Activated B cell treated with CpG ODN at 0.5 μM for 24 hours (primary cell): ENCODE measurements around the gene BCAS1. TPM values are rescaled to one million over a fixed set of nuclear protein-coding genes. Genes with fewer than 3 reads are reported as not detected.
A peak's percentile ranks its signal among the peaks of the same experiment; 100 is the strongest.

Experiments
- ATAC-seq: fragments of 200-7000 bp; cut with Tn5 transposase; one replicate; pipeline ENCODE4 v1.10.0; 2021; ENCODE audit warnings: low read depth, mild to moderate bottlenecking, moderate library complexity
- CTCF ChIA-PET: fragments of 350-600 bp; sonication (Branson Sonifier 250); formaldehyde crosslinking; loops from one replicate; lab custom pipeline; 2021; ENCODE audit warnings: antibody characterized with exemption; lab: Charles Lee
- POLR2A ChIA-PET: fragments of 350-600 bp; sonication (Branson Sonifier 250); formaldehyde crosslinking; loops from one replicate; lab custom pipeline; 2021; ENCODE audit warnings: antibody characterized with exemption; lab: Charles Lee
- DNase-seq: peaks from one replicate; pipeline ENCODE4 v3.0.0; 2022
- H3K27ac Mint-ChIP-seq: one replicate; pipeline ENCODE4 v1.8.0; 2020; ENCODE audit warnings: mixed read lengths
- H3K27me3 Mint-ChIP-seq: one replicate; pipeline ENCODE4 v1.8.0; 2021; ENCODE audit warnings: mixed read lengths
- H3K36me3 Mint-ChIP-seq: one replicate; pipeline ENCODE4 v1.8.0; 2021; ENCODE audit warnings: low read depth, mixed read lengths
- H3K4me1 Mint-ChIP-seq: one replicate; pipeline ENCODE4 v1.8.0; 2021; ENCODE audit warnings: mixed read lengths
- H3K4me3 Mint-ChIP-seq: one replicate; pipeline ENCODE4 v1.8.0; 2020; ENCODE audit warnings: mild to moderate bottlenecking, mixed read lengths
- H3K9me3 Mint-ChIP-seq: one replicate; pipeline ENCODE4 v1.8.0; 2020; ENCODE audit warnings: mixed read lengths
- intact Hi-C: fragments of 100-400 bp; cut with micrococcal nuclease; formaldehyde crosslinking; loops from one replicate; pipeline ENCODE4 v1.15.1; 2024
- total RNA-seq: library from RNA; stranded (reverse); gene quantifications from 2 replicates; pipeline ENCODE4 v1.2.3, GENCODE V29; 2022
- TF ChIP-seq, protein P1 (sequence below): fragments of 200-600 bp; IDR thresholded peaks from one replicate; pipeline ENCODE4 v1.8.0; 2022; ENCODE audit warnings: antibody characterized with exemption, mild to moderate bottlenecking

Gene BCAS1
- total RNA-seq, 1 donor from 2014 or later: 1.7 TPM

DNA sequence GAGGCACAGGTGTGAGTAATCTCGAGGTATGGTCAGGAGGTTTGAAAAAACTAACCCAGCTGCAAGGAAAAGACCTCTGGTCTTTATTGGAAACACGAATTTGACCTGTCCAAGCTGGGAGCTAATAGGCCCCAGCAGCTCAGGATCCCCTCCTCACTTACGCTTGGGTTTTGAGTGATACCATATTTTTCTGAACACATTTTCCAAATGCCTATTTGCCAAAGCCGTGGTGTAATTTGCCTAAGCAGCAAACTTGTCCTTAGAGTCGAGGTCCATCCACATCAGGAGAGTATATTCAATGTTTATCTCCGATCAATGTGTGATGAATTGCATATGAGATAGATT lies 128.0 kb downstream of the BCAS1 start:
- Mint-ChIP-seq H3K27me3 (no peaks in the 10 kb centered on the region), H3K4me3 (peak overlapping the region; percentile 48), H3K36me3 (no peaks in the 10 kb centered on the region), H3K4me1 (peaks cover 65% of the 10 kb centered on the region), H3K27ac (peak overlapping the region; percentile 87), H3K9me3 (no peaks in the 10 kb centered on the region)
- intact Hi-C loops: loop anchor here (1.0 to 10.0 kb wide), 9 partner anchors 16 to 1630 kb away; no protein-coding TSS in a partner anchor
- POLR2A ChIA-PET: interaction anchor here (0.5 to 4.0 kb wide), 9 partner anchors 9 to 349 kb away, joined by 3 to 30 read pairs (median 6); partner anchors contain the start of gene ZNF217
- DNase-seq: no peak
- TF ChIP-seq, protein P1, sequence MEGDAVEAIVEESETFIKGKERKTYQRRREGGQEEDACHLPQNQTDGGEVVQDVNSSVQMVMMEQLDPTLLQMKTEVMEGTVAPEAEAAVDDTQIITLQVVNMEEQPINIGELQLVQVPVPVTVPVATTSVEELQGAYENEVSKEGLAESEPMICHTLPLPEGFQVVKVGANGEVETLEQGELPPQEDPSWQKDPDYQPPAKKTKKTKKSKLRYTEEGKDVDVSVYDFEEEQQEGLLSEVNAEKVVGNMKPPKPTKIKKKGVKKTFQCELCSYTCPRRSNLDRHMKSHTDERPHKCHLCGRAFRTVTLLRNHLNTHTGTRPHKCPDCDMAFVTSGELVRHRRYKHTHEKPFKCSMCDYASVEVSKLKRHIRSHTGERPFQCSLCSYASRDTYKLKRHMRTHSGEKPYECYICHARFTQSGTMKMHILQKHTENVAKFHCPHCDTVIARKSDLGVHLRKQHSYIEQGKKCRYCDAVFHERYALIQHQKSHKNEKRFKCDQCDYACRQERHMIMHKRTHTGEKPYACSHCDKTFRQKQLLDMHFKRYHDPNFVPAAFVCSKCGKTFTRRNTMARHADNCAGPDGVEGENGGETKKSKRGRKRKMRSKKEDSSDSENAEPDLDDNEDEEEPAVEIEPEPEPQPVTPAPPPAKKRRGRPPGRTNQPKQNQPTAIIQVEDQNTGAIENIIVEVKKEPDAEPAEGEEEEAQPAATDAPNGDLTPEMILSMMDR: no peak
- no peak for ATAC-seq
- CTCF ChIA-PET: interaction anchor here (0.9 to 5.6 kb wide), 8 partner anchors 17 to 1630 kb away, joined by 3 to 115 read pairs (median 12); no protein-coding TSS in a partner anchor

DNA sequence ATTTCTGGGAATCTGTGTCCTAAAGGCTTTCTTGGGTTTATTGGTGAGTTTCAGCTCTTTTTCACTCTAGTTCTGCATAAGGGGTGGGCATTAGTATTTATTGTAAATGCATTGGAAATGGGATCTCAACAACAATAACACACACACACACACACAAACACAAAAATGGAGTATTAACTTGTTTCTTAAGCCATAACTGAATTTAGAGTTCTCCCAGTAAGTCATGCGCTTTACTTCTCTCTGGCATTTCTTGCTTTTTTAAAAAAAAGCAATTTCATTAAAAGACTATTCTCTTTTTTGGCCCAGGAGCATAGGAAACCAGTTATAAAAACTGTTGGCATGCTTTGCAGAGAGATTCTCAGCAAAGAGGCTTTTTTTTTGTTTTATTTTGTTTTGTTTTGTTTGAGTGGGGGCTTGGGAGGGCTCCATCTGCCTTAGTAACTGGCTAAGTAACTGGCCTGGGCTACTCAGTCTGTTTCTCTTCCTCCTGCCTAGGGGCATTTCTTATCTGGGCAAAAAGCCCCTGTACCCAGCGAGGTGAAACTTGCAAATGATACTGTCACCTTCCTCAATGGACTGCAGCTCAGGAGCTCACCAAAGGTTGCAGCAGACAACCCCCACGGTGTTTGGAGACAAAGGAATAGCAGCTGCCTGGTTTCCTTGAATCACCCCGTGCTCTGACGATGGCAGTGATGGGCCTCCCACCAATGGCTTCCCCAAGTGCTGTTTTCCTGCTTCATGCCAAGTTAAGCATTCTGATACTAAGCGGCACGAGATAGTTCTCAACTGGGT lies 128.5 kb downstream of the BCAS1 start:
- no peaks in the 10 kb centered on the region for H3K9me3 Mint-ChIP-seq
- H3K27ac Mint-ChIP-seq: peak overlapping the region; percentile 87
- H3K27me3 Mint-ChIP-seq: no peaks in the 10 kb centered on the region
- ChIA-PET POLR2A (interaction anchor here (0.5 to 4.0 kb wide), 11 partner anchors 9 to 374 kb away, joined by 3 to 30 read pairs (median 4); partner anchors contain the start of gene ZNF217), CTCF (interaction anchor here (0.6 to 5.6 kb wide), 13 partner anchors 11 to 1629 kb away, joined by 3 to 115 read pairs (median 5); no protein-coding TSS in a partner anchor)
- DNase-seq: peak; percentile 37
- peaks cover 66% of the 10 kb centered on the region for H3K4me1 Mint-ChIP-seq
- TF ChIP-seq, protein P1: no peak
- no peaks in the 10 kb centered on the region for H3K36me3 Mint-ChIP-seq
- intact Hi-C loops: loop anchor here (1.0 to 10.0 kb wide), 9 partner anchors 16 to 1629 kb away; no protein-coding TSS in a partner anchor
- peak overlapping the region; percentile 48 for H3K4me3 Mint-ChIP-seq
- peak; percentile 82 for ATAC-seq

DNA sequence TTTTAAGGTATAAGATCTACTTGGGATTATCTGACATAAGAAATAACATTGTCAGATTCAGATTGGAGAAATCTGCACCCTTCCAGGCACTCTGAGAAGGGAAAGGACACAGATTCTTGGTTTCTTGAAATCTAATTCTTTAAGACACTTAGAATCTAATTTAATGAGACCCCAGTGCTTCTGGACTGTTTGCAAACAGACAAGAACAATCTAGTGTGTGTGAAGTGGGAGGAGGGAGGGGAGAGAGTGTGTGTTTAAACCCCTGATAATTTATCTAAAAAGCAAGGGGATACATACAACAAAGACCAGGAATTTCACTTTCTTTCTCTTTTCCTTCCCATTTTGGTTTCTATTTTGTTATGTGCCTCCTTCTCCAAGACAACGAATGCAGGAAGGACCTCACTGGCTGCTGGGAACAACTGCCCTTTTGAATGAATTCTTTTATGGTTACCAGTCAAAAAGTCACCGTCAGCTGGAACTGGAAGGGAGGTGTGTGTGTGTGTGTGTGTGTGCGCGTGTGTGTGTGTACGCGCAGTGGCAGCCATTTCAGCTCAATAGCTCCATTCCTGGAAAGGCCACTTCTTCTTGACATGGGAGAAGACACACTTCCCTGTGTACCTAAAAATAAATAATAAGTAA lies 129.4 kb downstream of the BCAS1 start:
- POLR2A ChIA-PET: interaction anchor here (0.6 to 6.5 kb wide), 11 partner anchors 8 to 374 kb away, joined by 3 to 38 read pairs (median 4); partner anchors contain the start of gene ZNF217

DNA sequence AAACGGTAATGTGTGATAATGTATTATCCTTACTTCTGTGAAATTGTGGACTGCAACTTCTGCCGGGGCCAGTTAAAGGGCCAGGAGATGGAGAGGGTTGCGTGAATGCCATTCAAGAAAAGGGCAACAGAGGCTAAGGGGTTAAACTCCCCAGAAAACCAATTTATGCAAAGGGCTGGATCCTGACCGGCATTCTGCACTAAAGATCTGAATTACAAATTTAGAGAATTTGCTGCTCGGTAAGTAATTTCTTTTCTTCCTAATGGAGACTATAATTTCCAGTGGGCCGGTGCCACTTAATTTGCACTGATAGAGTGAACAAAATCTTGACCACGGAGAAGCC lies 130.1 kb downstream of the BCAS1 start:
- H3K4me1 Mint-ChIP-seq: peaks cover 82% of the 10 kb centered on the region
- ChIA-PET POLR2A (interaction anchor here (1.0 to 11.0 kb wide), 10 partner anchors 10 to 361 kb away, joined by 3 to 182 read pairs (median 8); partner anchors contain the start of gene ZNF217), CTCF (interaction anchor here (0.5 to 5.6 kb wide), 22 partner anchors 10 to 1832 kb away, joined by 3 to 115 read pairs (median 6); no protein-coding TSS in a partner anchor)
- no peaks in the 10 kb centered on the region for H3K9me3 Mint-ChIP-seq
- H3K4me3 Mint-ChIP-seq: peak overlapping the region; percentile 62
- TF ChIP-seq, protein P1: no peak
- H3K27me3 Mint-ChIP-seq: no peaks in the 10 kb centered on the region
- H3K36me3 Mint-ChIP-seq: no peaks in the 10 kb centered on the region
- DNase-seq (no peak), ATAC-seq (no peak)
- intact Hi-C loops: loop anchor here (1.0 to 10.0 kb wide), 8 partner anchors 25 to 726 kb away; no protein-coding TSS in a partner anchor
- peak overlapping the region; percentile 82 for H3K27ac Mint-ChIP-seq

More for the DNA sequence above, 129.4 kb downstream of the BCAS1 start:
- Mint-ChIP-seq H3K36me3 (no peaks in the 10 kb centered on the region), H3K4me3 (peak overlapping the region; percentile 29), H3K9me3 (no peaks in the 10 kb centered on the region), H3K27me3 (no peaks in the 10 kb centered on the region), H3K4me1 (peaks cover 75% of the 10 kb centered on the region), H3K27ac (peak overlapping the region; percentile 82)
- no peak for DNase-seq
- TF ChIP-seq, protein P1: no peak
- CTCF ChIA-PET: interaction anchor here (0.9 to 5.6 kb wide), 11 partner anchors 9 to 528 kb away, joined by 3 to 115 read pairs (median 17); no protein-coding TSS in a partner anchor
- ATAC-seq: no peak
- intact Hi-C loops: loop anchor here (1.0 to 10.0 kb wide), 8 partner anchors 26 to 726 kb away; no protein-coding TSS in a partner anchor
